Neutrophil (primary cell): Measurements from ENCODE around the gene FEV.

ENCODE experiments used
- H3K27ac ChIP-seq: fragments of 200-600 bp; sonication (generic); 2 replicates; pipeline ENCODE4 v1.5.1; 2016; ENCODE audit warnings: mild to moderate bottlenecking, moderate library complexity
- H3K27me3 ChIP-seq: fragments of 200-600 bp; sonication (generic); 2 replicates; pipeline ENCODE4 v1.6.0; 2016; ENCODE audit warnings: mild to moderate bottlenecking
- H3K36me3 ChIP-seq: fragments of 200-600 bp; sonication (generic); 2 replicates; pipeline ENCODE4 v1.5.1; 2017
- H3K4me1 ChIP-seq, 2 experiments: fragments of 200-600 bp in 1 of 2; sonication (generic) in 1 of 2; 1 replicate in 1 of 2; 2 replicates in 1 of 2; pipeline versions ENCODE4 v1.5.1 to v1.6.1; 2013 to 2016; ENCODE audit warnings: low read depth in 1 of 2, low read length in 1 of 2, mild to moderate bottlenecking in 1 of 2, moderate library complexity in 1 of 2; ENCODE audit not compliant: control insufficient read depth in 1 of 2, insufficient read depth in 1 of 2
- H3K4me3 ChIP-seq, 2 experiments: fragments of 200-600 bp in 1 of 2; sonication (generic) in 1 of 2; 1 replicate in 1 of 2; 2 replicates in 1 of 2; pipeline ENCODE4 v1.5.1; 2013 to 2016; ENCODE audit warnings: low read depth in 1 of 2, low read length in 1 of 2, mild to moderate bottlenecking in 1 of 2, moderate library complexity in 1 of 2
- H3K9me3 ChIP-seq: fragments of 200-600 bp; sonication (generic); 2 replicates; pipeline ENCODE4 v1.5.1; 2016
- TF ChIP-seq, protein P1 (sequence below): fragments of 200-600 bp; sonication (generic); IDR thresholded peaks from 2 replicates; pipeline ENCODE4 v1.5.1; 2016; ENCODE audit warnings: antibody characterized with exemption

FEV gene

DNA sequence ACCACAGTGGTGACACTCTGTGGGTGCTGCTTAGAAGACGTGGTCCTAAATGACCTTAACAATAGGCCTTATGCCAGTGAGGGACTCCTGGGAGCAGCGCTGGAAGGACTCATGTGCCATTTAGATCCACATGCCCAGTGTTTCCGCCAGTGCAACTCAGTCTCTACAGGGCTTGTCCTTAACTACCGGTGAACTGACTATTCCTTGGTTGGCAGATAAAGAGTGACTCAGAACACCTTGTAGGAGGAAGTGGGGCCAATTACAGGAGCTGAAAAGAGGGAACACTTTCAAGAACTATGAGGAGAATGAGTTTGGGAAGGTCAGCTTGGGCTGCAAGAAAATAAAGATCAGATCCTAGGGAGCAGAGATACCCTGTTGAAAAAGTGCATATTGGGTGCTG, 27.3 kb downstream of the FEV start:
- Histone ChIP-seq H3K4me1 (peaks cover 0 to 4% of the 10 kb centered on the region in 2 experiments), H3K4me3 (no peak overlapping the region), H3K36me3 (no peaks in the 10 kb centered on the region), H3K9me3 (no peaks in the 10 kb centered on the region), H3K27ac (no peak overlapping the region), H3K27me3 (peaks cover 96% of the 10 kb centered on the region)
- TF ChIP-seq, protein P1, sequence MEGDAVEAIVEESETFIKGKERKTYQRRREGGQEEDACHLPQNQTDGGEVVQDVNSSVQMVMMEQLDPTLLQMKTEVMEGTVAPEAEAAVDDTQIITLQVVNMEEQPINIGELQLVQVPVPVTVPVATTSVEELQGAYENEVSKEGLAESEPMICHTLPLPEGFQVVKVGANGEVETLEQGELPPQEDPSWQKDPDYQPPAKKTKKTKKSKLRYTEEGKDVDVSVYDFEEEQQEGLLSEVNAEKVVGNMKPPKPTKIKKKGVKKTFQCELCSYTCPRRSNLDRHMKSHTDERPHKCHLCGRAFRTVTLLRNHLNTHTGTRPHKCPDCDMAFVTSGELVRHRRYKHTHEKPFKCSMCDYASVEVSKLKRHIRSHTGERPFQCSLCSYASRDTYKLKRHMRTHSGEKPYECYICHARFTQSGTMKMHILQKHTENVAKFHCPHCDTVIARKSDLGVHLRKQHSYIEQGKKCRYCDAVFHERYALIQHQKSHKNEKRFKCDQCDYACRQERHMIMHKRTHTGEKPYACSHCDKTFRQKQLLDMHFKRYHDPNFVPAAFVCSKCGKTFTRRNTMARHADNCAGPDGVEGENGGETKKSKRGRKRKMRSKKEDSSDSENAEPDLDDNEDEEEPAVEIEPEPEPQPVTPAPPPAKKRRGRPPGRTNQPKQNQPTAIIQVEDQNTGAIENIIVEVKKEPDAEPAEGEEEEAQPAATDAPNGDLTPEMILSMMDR, result no peak

DNA sequence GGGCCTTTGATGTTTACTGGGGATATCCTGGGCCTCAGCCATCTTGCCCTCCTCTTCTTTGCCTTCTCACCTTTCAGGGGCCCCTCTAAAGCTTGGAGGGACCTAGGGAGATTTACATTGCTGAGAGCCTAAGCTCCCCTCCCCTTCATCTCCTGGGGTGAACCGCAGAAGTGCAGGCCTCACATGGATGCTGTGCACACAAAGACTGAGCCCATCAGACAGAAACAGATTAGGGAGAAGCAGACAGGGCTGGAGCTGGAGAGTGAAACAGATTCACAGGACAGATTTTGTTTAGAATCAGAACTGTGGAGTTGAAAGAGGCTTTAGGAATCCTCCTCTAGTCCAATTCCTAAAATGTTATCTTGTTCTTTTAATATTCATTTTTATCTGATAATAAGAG, 28.9 kb downstream of the FEV start:
- TF ChIP-seq, protein P1, result no peak
- Histone ChIP-seq H3K4me1 (peaks cover 0 to 4% of the 10 kb centered on the region in 2 experiments), H3K27me3 (peaks cover 90% of the 10 kb centered on the region), H3K9me3 (no peaks in the 10 kb centered on the region), H3K36me3 (no peaks in the 10 kb centered on the region), H3K4me3 (no peak overlapping the region), H3K27ac (no peak overlapping the region)

DNA sequence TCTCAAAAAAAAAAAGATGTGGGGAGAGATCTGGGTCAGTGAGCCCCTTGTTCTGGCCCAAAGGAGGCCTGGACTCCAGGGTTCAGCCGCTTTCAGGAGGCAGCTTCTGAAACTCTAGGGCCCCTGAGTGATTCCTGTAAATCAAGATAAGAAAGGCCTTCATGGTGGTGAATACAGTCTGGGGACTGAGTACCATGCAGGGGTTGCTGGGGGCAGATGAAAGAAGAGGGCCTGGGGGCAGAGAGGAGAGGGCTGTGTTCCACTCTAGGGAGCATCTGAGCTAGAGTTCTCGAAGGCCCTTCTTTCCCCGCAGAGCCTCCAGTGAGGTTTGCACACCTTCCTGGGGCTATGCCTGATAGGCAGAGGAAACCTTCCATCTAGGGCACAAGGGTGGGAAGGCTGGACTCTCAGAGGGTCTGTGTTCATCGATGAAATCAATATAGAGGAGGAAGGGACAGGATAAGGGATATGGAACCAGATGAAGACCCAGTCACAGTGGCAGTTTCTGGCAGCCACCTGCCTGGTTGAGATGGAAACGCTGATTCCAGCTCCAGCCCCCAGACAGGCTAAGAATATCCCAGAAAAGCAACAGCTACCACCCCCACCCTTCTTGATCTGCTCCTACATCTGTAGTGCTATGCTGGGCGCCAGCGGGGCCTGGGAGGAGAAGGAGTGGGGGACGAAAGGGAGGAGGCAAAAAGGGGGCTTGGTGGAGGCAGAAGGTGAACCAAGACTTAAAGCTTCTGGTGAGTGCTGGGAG, 30.3 kb downstream of the FEV start:
- Histone ChIP-seq H3K4me1 (peaks cover 0 to 4% of the 10 kb centered on the region in 2 experiments), H3K9me3 (no peaks in the 10 kb centered on the region), H3K27ac (no peak overlapping the region), H3K36me3 (no peaks in the 10 kb centered on the region), H3K4me3 (no peak overlapping the region), H3K27me3 (peaks cover 88% of the 10 kb centered on the region)
- TF ChIP-seq, protein P1, result no peak

DNA sequence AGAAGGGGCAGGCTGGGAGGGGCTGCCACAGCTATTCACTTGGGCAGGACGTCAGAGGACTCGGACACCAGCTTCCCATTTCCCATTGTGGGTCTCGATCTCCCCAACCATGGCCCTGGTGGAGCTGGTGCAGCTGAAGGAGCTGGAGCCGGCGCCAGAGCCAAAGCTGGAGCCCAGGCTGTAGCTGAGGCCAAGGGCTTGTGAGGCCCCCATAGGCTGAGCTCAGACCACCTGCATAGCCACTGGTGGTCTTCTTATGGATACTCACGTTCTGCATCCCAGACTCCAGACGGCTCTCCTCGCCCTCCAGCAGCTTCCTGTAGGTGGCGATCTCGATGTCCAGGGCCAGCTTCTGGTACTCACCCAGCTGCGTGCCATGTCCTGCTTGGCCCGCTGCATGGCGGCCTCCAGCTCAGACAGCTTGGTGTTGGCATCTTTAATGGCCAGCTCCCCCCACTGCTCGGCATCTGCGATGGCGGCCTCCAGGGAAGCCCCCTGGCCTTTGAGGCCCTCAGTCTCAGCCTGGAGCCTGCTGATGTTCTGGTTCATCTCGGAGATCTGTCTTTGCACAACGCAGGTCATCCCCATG, 31.5 kb downstream of the FEV start:
- Histone ChIP-seq H3K27me3 (peaks cover 88% of the 10 kb centered on the region), H3K27ac (no peak overlapping the region), H3K4me3 (no peak overlapping the region), H3K9me3 (no peaks in the 10 kb centered on the region), H3K4me1 (no peaks in the 10 kb centered on the region), H3K36me3 (no peaks in the 10 kb centered on the region)
- TF ChIP-seq, protein P1, result no peak

DNA sequence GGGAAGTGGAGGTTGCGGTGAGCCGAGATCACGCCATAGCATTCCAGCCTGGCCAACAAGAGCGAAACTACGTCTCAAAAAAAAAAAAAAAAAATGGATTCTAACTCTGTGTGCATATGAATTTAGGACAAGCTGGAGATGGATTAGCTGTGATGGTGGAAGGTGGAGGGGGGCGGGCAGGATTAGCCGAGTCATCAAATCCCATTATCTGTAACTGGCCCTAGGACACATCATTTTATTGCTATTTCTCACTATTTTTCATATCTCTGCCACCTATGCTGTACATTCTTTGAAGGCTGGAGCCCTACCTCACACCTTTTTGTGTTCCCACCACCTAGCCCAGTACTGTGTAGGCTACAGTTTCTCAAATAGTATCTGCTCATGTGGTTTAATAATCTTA, 32.8 kb downstream of the FEV start:
- Histone ChIP-seq H3K27me3 (peaks cover 84% of the 10 kb centered on the region), H3K36me3 (no peaks in the 10 kb centered on the region), H3K9me3 (no peaks in the 10 kb centered on the region), H3K4me3 (no peak overlapping the region), H3K27ac (no peak overlapping the region), H3K4me1 (no peaks in the 10 kb centered on the region)
- TF ChIP-seq, protein P1, result no peak
